Activated CD8-positive, alpha-beta memory T cell treated with anti-CD3 and anti-CD28 coated beads, Interleukin-2, amount 10 ng/mL, durations not matched to agents 7 days and 5 days (primary cell): ENCODE results near the gene FGG. TPM values are rescaled to one million over a fixed set of nuclear protein-coding genes. Genes with fewer than 3 reads are reported as not detected.

ENCODE experiments used
- total RNA-seq, 2 experiments: library from RNA; stranded (reverse); gene quantifications; one replicate each; pipeline ENCODE4 v1.2.3, GENCODE V29; 2021

The FGG gene
- total RNA-seq, 2 experiments from 2014 or later, result not detected

Other genes starting within 250 kb of the FGG start
- not detected for gene DCHS2, start 120.9 kb downstream of the FGG start, total RNA-seq
- gene PLRG1, start 62.3 kb downstream of the FGG start, total RNA-seq, result 10 to 100 TPM; 64.0 to 91.8 TPM
- not detected for gene FGB, start 49.6 kb downstream of the FGG start, total RNA-seq
- gene FGA, start 21.9 kb downstream of the FGG start, total RNA-seq, result not detected
- not detected for gene LRAT, start 131.3 kb upstream of the FGG start, total RNA-seq
- not detected for gene RBM46, start 168.6 kb upstream of the FGG start, total RNA-seq